ENCODE results near the gene CIITA. TPM values are rescaled to one million over a fixed set of nuclear protein-coding genes. Genes with fewer than 3 reads are reported as not detected.

The CIITA gene
- total RNA-seq, 4 donors from 2014 or later = 1.2 to 26.9 (median 13.9) TPM

GRCh38 chr16:10883004-10883403, 6.0 kb downstream of the CIITA start:
- intact Hi-C loops (cut with DNase I; ENCODE audit: low total_unique reads) (no loop called here), in situ Hi-C loops (cut with MboI; ENCODE audit: low pct_ligation_motif_present in 1 of 4, low pct_unique_long_range_greater_than_20kb in 1 of 4, low sequenced_read_pairs in 3 of 4) (loop anchor here in 1 of 4 donors (25.0 kb wide), 1 partner anchor 621 kb away; no protein-coding TSS in a partner anchor)
- 87% methylated on average over 7 of the region's 7 CpGs; no CpG with 5 or more reads in 1 of the 2 donors for WGBS, 2 donors (ENCODE audit: low coverage in 1 of 2)
- Histone ChIP-seq H3K27me3 (peaks cover 17% of the 10 kb centered on the region), H3K4me1 (peaks cover 0 to 25% (median 13%) of the 10 kb centered on the region in 4 donors), H3K36me3 (no peaks in the 10 kb centered on the region), H3K4me3 (no peak overlapping the region), H3K9me3 (no peaks in the 10 kb centered on the region), H3K27ac (no peak overlapping the region)
- DNase-seq = no peak
- no peak for TF ChIP-seq POLR2AphosphoS5 (IDR thresholded peaks at IDR 0.05)
- no peak for TF ChIP-seq EP300 (IDR thresholded peaks at IDR 0.05; ENCODE audit: low read depth)
- no peak for TF ChIP-seq POLR2A (IDR thresholded peaks at IDR 0.05)

DNA sequence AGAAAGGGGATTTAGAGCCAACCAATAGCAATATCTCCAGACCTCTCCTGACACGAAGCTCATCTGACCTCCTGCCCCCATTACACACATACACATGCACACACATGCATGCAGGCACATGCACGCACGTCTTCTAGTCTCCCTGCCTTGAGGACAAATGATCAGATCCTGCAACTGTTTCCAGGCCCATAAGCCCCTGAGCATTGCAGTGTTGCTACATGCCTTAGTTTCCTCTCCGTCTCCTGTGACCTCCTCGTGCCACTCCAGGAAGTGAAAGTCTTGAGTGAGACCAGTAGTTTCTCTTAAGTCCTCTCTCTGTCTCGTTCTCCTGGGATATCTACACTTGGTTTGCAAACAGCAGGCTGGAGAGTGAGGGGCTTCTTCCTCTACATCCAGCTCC, 8.2 kb downstream of the CIITA start:
- 34 to 66% methylated on average over 3 to 6 of the region's 6 CpGs for WGBS, 2 donors (ENCODE audit: low coverage in 1 of 2)
- Histone ChIP-seq H3K27me3 (no peaks in the 10 kb centered on the region), H3K36me3 (no peaks in the 10 kb centered on the region), H3K27ac (peak overlapping the region in 1 of 4 donors; percentile 19), H3K4me1 (peaks cover 0 to 4% (median 0%) of the 10 kb centered on the region in 4 donors), H3K4me3 (no peak overlapping the region), H3K9me3 (no peaks in the 10 kb centered on the region)
- in situ Hi-C loops (cut with MboI; ENCODE audit: low pct_ligation_motif_present in 1 of 4, low pct_unique_long_range_greater_than_20kb in 1 of 4, low sequenced_read_pairs in 3 of 4) (loop anchor here in 1 of 4 donors (25.0 kb wide), 1 partner anchor 623 kb away; no protein-coding TSS in a partner anchor), intact Hi-C loops (cut with DNase I; ENCODE audit: low total_unique reads) (no loop called here)
- no peak for DNase-seq
- no peak for TF ChIP-seq POLR2A (IDR thresholded peaks at IDR 0.05)
- TF ChIP-seq, protein P1, sequence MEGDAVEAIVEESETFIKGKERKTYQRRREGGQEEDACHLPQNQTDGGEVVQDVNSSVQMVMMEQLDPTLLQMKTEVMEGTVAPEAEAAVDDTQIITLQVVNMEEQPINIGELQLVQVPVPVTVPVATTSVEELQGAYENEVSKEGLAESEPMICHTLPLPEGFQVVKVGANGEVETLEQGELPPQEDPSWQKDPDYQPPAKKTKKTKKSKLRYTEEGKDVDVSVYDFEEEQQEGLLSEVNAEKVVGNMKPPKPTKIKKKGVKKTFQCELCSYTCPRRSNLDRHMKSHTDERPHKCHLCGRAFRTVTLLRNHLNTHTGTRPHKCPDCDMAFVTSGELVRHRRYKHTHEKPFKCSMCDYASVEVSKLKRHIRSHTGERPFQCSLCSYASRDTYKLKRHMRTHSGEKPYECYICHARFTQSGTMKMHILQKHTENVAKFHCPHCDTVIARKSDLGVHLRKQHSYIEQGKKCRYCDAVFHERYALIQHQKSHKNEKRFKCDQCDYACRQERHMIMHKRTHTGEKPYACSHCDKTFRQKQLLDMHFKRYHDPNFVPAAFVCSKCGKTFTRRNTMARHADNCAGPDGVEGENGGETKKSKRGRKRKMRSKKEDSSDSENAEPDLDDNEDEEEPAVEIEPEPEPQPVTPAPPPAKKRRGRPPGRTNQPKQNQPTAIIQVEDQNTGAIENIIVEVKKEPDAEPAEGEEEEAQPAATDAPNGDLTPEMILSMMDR (IDR thresholded peaks at IDR 0.05) = no peak
- TF ChIP-seq EP300 (IDR thresholded peaks at IDR 0.05; ENCODE audit: low read depth) = no peak
- TF ChIP-seq POLR2AphosphoS5 (IDR thresholded peaks at IDR 0.05) = no peak

GRCh38 chr16:10888320-10888937, 11.4 kb downstream of the CIITA start:
- WGBS, 2 donors (ENCODE audit: low coverage in 1 of 2) = 66 to 88% methylated on average over 4 to 10 of the region's 10 CpGs
- Histone ChIP-seq H3K36me3 (no peaks in the 10 kb centered on the region), H3K4me1 (no peaks in the 10 kb centered on the region), H3K27me3 (no peaks in the 10 kb centered on the region), H3K27ac (no peak overlapping the region), H3K9me3 (no peaks in the 10 kb centered on the region), H3K4me3 (no peak overlapping the region)
- intact Hi-C loops (cut with DNase I; ENCODE audit: low total_unique reads) = no loop called here
- TF ChIP-seq POLR2AphosphoS5 (IDR thresholded peaks at IDR 0.05) (no peak), POLR2A (IDR thresholded peaks at IDR 0.05) (no peak), EP300 (IDR thresholded peaks at IDR 0.05; ENCODE audit: low read depth) (no peak)
- TF ChIP-seq, protein P1 (IDR thresholded peaks at IDR 0.05) = no peak
- no peak for DNase-seq
- in situ Hi-C loops (cut with MboI; ENCODE audit: low pct_ligation_motif_present in 1 of 4, low pct_unique_long_range_greater_than_20kb in 1 of 4, low sequenced_read_pairs in 3 of 4) = loop anchor here in 1 of 4 donors (25.0 kb wide), 1 partner anchor 626 kb away; no protein-coding TSS in a partner anchor

DNA sequence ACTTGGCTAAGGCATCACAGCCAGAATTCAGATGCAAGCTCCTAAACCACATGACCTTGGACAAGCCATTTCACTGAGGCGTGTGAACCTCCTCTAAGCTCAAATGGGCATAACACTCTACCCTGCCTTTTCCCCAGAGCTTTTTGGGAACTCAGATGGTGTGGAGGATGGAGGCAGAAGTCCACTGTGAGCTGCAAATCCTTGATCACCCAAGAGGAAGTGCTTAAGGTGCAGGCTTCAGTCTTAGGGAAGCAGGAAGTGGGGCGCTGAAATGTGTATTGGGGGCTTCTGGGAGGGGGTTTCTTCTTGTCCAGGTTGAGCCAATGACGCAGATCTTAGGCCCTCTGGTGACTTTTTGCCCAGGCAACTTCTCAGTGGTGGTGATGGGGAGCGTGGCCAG, 12.9 kb downstream of the CIITA start:
- H3K9me3 ChIP-seq = no peaks in the 10 kb centered on the region
- WGBS, 2 donors (ENCODE audit: low coverage in 1 of 2) = 86% methylated on average over 4 of the region's 4 CpGs; no CpG with 5 or more reads in 1 of the 2 donors
- no peaks in the 10 kb centered on the region for H3K4me1 ChIP-seq
- DNase-seq = no peak
- no peak overlapping the region for H3K27ac ChIP-seq
- TF ChIP-seq EP300 (IDR thresholded peaks at IDR 0.05; ENCODE audit: low read depth) (no peak), POLR2AphosphoS5 (IDR thresholded peaks at IDR 0.05) (no peak), POLR2A (IDR thresholded peaks at IDR 0.05) (no peak)
- TF ChIP-seq, protein P1 (IDR thresholded peaks at IDR 0.05) = no peak
- no peaks in the 10 kb centered on the region for H3K27me3 ChIP-seq
- intact Hi-C loops (cut with DNase I; ENCODE audit: low total_unique reads) = no loop called here
- no peak overlapping the region for H3K4me3 ChIP-seq
- H3K36me3 ChIP-seq = no peaks in the 10 kb centered on the region
- in situ Hi-C loops (cut with MboI; ENCODE audit: low pct_ligation_motif_present in 1 of 4, low pct_unique_long_range_greater_than_20kb in 1 of 4, low sequenced_read_pairs in 3 of 4) = loop anchor here in 1 of 4 donors (25.0 kb wide), 1 partner anchor 628 kb away; no protein-coding TSS in a partner anchor

Measured in transverse colon (tissue), 4 donors.